HEK293T (cell line): Measurements from ENCODE around the gene FAM76A.

Experiments
- CTBP1 ChIP-seq: fragments of 450-650 bp; IDR thresholded peaks from 2 replicates; pipeline ENCODE4 v1.6.1; 2016; ENCODE audit warnings: borderline replicate concordance
- ELF4 ChIP-seq: fragments of 450-650 bp; IDR thresholded peaks from 2 replicates; pipeline ENCODE4 v1.6.1; 2017; ENCODE audit warnings: antibody characterized with exemption
- PKNOX1 ChIP-seq: fragments of 450-650 bp; IDR thresholded peaks from 2 replicates; pipeline ENCODE4 v1.6.1; 2016
- SP1 ChIP-seq: fragments of 450-650 bp; IDR thresholded peaks from 2 replicates; pipeline ENCODE4 v1.6.1; 2017

- no peak for TF ChIP-seq SP1
- TF ChIP-seq ELF4, result no peak
- no peak for TF ChIP-seq PKNOX1
- no peak for TF ChIP-seq CTBP1
Observed at GRCh38 chr1:27687906-27688305, 37.9 kb upstream of the FAM76A start.
